ENCODE measurements around the gene SPNS1.
"Not testable (repeated sequence)": the region's sequence is repeated elsewhere in the genome, so short reads cannot be mapped to it uniquely, and the experiment has no call there.

SPNS1 gene

DNA sequence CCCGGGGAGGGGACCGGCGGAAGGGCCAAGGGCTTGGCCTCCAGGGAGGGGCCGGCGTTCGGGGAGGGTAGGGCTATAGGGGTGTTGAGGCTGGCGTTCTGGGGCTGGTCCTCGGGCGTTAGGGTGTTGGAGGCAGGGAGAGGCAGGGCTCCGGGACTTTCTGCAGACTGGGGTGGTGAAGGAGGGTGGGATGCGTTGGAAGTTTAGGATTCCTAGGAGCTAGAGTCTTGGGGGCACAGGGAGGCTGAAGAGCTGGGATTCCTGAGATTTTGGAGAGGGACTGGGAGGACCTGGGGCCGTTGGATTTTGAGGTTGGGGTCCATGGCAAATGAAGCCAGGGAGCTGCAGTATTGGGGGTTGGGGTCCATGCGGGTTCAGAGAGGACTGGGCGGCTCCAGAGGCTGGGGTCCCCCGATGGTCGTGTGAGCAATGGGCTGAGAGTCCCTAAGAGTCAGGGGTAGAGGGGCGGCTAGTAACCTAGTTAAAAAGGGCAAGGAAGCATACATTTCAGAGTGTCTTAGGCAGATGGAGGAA is 23.1 kb upstream of the SPNS1 start:
- FAIRE-seq (no peak), DNase-seq (ENCODE audit: extremely low spot score, insufficient read length, low read depth) (no peak)

DNA sequence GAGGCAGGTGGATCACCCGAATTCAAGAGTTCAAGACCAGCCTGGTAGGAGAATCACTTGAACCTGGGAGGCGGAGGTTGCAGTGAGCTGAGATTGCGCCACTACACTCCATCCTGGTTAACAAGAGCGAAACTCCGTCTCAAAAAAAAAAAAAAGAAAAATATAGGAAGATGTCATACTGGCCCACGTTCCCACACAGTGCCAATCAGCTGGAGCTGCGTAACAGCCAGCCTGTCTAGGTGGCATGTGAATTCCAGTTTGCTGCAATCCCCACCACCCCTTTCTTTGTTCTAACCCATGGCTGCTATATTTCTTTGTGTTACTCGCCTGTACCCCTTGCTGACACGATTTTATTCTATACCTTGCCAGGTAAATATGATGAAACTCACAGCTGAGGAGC is 16.4 kb upstream of the SPNS1 start:
- FAIRE-seq, result no peak
- no peak for DNase-seq (ENCODE audit: extremely low spot score, insufficient read length, low read depth)

DNA sequence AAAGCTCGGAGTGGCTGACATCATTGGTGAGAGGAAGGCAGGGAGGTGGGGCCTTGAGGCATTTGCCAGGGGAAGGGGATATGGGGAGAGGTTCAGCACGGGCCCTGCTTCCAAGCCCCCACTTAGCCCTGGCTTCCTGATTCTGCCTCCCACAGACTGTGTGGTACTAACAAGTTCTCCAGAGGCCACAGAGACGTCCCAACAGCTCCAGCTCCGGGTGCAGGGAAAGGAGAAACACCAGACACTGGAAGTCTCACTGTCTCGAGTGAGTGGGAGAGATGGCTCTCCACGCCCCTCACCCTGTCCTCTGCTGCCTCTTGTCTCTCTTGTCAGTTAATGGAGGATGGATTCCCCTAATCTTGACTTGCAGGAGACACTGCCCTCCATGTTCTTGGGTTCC is 15.7 kb upstream of the SPNS1 start:
- DNase-seq (ENCODE audit: extremely low spot score, insufficient read length, low read depth), result no peak
- FAIRE-seq, result no peak

GRCh38 chr16:28964072-28964471 is 10.5 kb upstream of the SPNS1 start:
- DNase-seq (ENCODE audit: extremely low spot score, insufficient read length, low read depth) (no peak), FAIRE-seq (no peak)

DNA sequence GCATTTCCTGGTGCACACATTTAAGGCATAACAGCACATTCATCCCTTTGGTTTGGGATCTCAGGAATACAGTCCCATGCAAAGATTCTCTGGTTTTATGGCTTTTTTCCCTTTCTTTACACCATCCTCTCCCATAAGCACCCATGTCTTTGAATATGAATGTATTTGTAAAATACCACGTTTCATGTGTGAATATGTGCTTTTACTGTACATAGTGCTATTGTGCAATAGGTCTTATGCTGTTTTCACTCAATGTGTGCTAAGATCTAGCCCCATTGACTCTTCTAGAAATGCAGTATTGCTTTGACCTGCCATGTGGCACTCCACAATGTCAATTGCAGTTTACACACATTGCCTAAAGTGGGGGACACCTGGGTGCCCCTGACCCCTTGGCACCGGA is 10.1 kb upstream of the SPNS1 start:
- FAIRE-seq, result no peak
- no peak for DNase-seq (ENCODE audit: extremely low spot score, insufficient read length, low read depth)

DNA sequence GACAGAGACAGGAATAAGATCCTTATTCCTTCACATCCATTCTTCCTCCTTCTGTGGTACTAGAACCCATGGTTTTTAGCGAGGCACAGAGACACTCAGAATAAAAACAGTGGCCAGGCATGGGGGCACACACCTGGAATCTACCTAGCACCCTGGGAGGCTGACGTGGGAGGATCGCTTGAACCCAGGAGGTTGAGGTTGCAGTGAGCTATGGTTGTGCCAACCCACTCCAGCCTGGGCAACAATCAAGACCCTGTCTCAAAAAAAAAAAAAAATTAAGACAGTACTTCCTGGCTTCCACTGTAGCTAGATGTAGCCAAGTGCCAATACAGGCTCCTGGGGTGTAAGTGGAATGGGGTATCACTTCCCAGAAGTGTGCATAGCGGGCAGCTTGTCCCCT is 7.4 kb upstream of the SPNS1 start:
- no peak for DNase-seq (ENCODE audit: extremely low spot score, insufficient read length, low read depth)
- FAIRE-seq, result no peak

DNA sequence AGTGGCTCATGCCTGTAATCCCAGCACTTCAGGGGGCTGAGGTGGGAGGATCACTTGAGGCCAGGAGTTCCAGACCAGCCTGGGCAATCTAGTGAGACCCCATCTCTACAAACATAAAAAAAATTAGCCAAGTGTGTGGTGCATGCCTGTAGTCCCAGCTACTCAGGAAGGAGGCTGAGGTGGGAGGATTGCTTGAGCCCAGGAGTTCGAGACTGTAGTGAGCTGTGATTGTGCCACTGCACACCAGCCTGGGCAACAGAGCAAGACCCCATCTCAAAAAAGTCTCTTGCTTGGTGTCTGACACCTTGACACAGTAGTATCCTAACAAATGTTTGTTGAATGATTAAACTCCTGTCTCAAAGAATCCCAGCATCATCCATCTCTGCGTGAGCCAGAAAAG is 4.9 kb upstream of the SPNS1 start:
- FAIRE-seq; DNase-seq (ENCODE audit: extremely low spot score, insufficient read length, low read depth): not testable (repeated sequence)

- FAIRE-seq (no peak), DNase-seq (ENCODE audit: extremely low spot score, insufficient read length, low read depth) (no peak)
These were observed 556 bp upstream of the SPNS1 start for GRCh38 chr16:28974007-28974436.

- DNase-seq (ENCODE audit: extremely low spot score, insufficient read length, low read depth) (no peak), FAIRE-seq (no peak)
These were observed 601 bp downstream of the SPNS1 start for GRCh38 chr16:28975158-28975599.

GRCh38 chr16:28977703-28978662 is 3.4 kb downstream of the SPNS1 start:
- FAIRE-seq (no peak), DNase-seq (ENCODE audit: extremely low spot score, insufficient read length, low read depth) (no peak)

GRCh38 chr16:28980330-28980729 is 5.8 kb downstream of the SPNS1 start:
- DNase-seq (ENCODE audit: extremely low spot score, insufficient read length, low read depth); FAIRE-seq: not testable (repeated sequence)

- DNase-seq (ENCODE audit: extremely low spot score, insufficient read length, low read depth) (no peak), FAIRE-seq (no peak)
These were observed 6.4 kb downstream of the SPNS1 start for GRCh38 chr16:28980929-28981328.

GRCh38 chr16:28981517-28981916 is 6.9 kb downstream of the SPNS1 start:
- DNase-seq (ENCODE audit: extremely low spot score, insufficient read length, low read depth) (no peak), FAIRE-seq (no peak)

DNA sequence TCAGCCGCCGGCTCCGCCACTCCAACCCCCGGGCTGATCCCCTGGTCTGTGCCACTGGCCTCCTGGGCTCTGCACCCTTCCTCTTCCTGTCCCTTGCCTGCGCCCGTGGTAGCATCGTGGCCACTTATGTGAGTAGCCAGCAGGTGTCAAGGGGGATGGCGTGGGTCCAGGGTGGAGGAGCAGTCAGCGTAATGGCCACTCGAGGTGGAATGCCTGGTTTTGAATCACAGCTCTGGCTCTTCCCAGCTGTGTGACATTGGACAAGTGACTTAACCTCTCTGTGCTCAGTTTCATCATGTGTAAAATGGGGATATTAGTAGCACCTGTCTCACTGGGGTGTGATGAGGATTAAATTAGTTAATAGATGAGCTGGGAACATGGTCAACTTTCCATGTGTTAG is 7.8 kb downstream of the SPNS1 start:
- DNase-seq (ENCODE audit: extremely low spot score, insufficient read length, low read depth) (no peak), FAIRE-seq (no peak)

- no peak for DNase-seq (ENCODE audit: extremely low spot score, insufficient read length, low read depth)
- no peak for FAIRE-seq
These were observed 8.4 kb downstream of the SPNS1 start for GRCh38 chr16:28982949-28983348.

DNA sequence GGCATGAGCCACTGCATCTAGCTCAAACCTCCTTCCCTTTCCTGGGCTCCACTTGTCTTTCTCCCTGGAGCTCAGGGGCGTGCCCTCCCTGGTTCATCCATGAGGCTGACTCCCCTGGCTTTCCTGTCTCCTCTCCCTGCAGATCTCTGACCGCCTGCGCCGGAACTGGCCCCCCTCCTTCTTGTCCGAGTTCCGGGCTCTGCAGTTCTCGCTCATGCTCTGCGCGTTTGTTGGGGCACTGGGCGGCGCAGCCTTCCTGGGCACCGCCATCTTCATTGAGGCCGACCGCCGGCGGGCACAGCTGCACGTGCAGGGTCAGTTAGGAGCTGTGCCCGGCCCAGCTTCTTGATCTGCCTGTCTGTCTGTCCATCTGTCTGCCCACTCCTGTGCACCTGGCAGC is 9.1 kb downstream of the SPNS1 start:
- FAIRE-seq (no peak), DNase-seq (ENCODE audit: extremely low spot score, insufficient read length, low read depth) (no peak)

DNA sequence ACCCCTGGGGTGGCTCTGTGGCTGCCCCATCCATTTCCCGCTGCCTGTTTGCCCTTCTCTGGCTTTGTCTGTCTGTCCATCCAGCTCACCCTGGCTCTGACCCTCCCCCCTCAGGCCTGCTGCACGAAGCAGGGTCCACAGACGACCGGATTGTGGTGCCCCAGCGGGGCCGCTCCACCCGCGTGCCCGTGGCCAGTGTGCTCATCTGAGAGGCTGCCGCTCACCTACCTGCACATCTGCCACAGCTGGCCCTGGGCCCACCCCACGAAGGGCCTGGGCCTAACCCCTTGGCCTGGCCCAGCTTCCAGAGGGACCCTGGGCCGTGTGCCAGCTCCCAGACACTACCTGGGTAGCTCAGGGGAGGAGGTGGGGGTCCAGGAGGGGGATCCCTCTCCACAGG is 9.5 kb downstream of the SPNS1 start:
- DNase-seq (ENCODE audit: extremely low spot score, insufficient read length, low read depth) (no peak), FAIRE-seq (no peak)

DNA sequence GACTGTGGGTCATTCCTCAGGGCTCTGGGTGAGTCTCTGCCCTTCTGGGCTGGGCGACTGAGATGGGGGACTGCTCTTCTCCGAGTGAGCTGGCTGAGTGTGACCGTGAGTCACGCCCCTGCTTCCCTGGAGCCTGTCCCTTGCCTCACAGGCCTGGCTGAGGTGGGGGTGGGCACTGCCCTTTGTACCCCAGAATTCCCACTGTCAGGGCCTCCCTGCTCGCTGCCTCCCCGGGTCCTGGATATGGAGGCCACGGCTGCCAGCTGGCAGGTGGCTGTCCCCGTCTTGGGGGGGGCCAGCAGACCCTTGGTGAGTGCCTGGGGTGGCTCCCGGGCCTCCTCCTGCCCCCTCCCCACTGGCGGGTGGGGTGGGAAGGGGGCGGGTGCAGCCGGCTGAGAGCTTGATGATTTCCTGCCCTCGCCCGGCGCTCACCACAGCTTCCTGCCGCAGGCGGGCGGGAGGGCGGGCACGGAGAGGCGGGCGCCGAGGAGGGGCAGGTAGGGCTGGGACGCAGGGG is 10.1 kb downstream of the SPNS1 start, which contains the start of gene LAT:
TSS of gene LAT (plus strand) at position 434 of the 517 bp plus-strand sequence. CDS start 366 bp downstream, outside the sequence.
- DNase-seq (ENCODE audit: extremely low spot score, insufficient read length, low read depth) (no peak), FAIRE-seq (peak; percentile 50)

- no peak for FAIRE-seq
- no peak for DNase-seq (ENCODE audit: extremely low spot score, insufficient read length, low read depth)
These were observed 10.8 kb downstream of the SPNS1 start for GRCh38 chr16:28985211-28986041.

DNA sequence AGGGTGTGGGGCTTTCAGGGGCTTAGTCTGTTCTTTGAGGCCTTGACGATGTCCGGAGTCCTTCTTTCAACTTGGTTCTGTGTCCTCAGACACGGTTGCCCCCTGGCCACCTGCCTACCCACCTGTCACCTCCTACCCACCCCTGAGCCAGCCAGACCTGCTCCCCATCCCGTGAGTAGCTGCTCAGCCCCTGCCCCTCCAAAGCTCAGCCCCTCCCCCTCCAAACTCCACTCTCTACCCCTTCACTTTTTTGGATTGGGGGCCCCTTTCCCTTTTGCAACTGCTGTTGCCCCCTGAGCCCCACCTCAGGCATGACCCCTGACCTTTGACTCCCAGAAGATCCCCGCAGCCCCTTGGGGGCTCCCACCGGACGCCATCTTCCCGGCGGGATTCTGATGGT is 11.5 kb downstream of the SPNS1 start:
- no peak for FAIRE-seq

More for the DNA sequence above, 11.5 kb downstream of the SPNS1 start:
- no peak for DNase-seq (ENCODE audit: extremely low spot score, insufficient read length, low read depth)

All from GM18507 (cell line).